Transverse colon (tissue), 3 donors: Measurements from ENCODE around the gene APOL3.

Experiments used
- CTCF ChIP-seq, 5 experiments: fragments of 200-600 bp in 3 of 5; fragments of 450-650 bp in 2 of 5; sonication (generic) in 3 of 5; IDR thresholded peaks; 1 replicate in 2 of 5; 2 replicates in 3 of 5; pipeline ENCODE4 v1.5.1; 2016 to 2017; ENCODE audit warnings: antibody characterized with exemption in 5 of 5, inconsistent platforms in 3 of 5, mild to moderate bottlenecking in 2 of 5, moderate library complexity in 1 of 5
- POLR2A ChIP-seq: fragments of 450-650 bp; IDR thresholded peaks from one replicate; pipeline ENCODE4 v1.6.1; 2016; ENCODE audit warnings: antibody characterized with exemption, mild to moderate bottlenecking, moderate library complexity

GRCh38 chr22:36149441-36149840, 11.1 kb downstream of the APOL3 start:
- no peak for TF ChIP-seq CTCF (IDR thresholded peaks at IDR 0.05)
- no peak for TF ChIP-seq POLR2A
